Naive thymus-derived CD4-positive, alpha-beta T cell (primary cell): ENCODE data around the gene MFSD8. TPM values are rescaled to one million over a fixed set of nuclear protein-coding genes. Genes with fewer than 3 reads are reported as not detected.

Experiments used
- polyA plus RNA-seq, 2 donors: library from polyadenylated mRNA; unstranded; fragments of 300-500 nt; fragmentation: Illumina TruSeq; gene quantifications; one replicate each; pipeline ENCODE4 v1.2.3, GENCODE V29; 2021
- total RNA-seq, 6 experiments: library from RNA in 5 of 6; stranded (reverse) in 5 of 6; gene quantifications; 1 replicate in 5 of 6; 2 replicates in 1 of 6; pipeline ENCODE4 v1.2.3 and lab custom pipeline; 2021 to 2026

The MFSD8 gene
- total and polyA plus RNA-seq, 7 experiments from 2014 or later: 6.8 to 54.5 (median 20.7) TPM

Other genes starting within 250 kb of the MFSD8 start
- not detected for gene SLC25A31, start 234.8 kb downstream of the MFSD8 start, total RNA-seq
- gene SLC25A31, start 234.8 kb downstream of the MFSD8 start, polyA plus RNA-seq: not detected
- 1 to 10 TPM in 1 of 5 experiments, not detected in 4; 1.1 TPM for gene HSPA4L, start 182.9 kb downstream of the MFSD8 start, total RNA-seq
- not detected for gene HSPA4L, start 182.9 kb downstream of the MFSD8 start, polyA plus RNA-seq
- gene PLK4, start 84.3 kb downstream of the MFSD8 start, total RNA-seq: 10 to 100 TPM in 1 of 5 experiments, 1 to 10 TPM in 4; 3.4 to 34.7 (median 3.9) TPM
- 1 to 10 TPM; 1.3 to 1.9 TPM for gene PLK4, start 84.3 kb downstream of the MFSD8 start, polyA plus RNA-seq
- gene ABHD18, start 233 bp upstream of the MFSD8 start, total RNA-seq: 10 to 100 TPM; 22.4 to 26.6 (median 25.1) TPM
- 10 to 100 TPM in 1 of 2 donors, 1 to 10 TPM in 1; 9.8 to 12.4 TPM for gene ABHD18, start 233 bp upstream of the MFSD8 start, polyA plus RNA-seq
- 10 to 100 TPM in 4 of 5 experiments, 1 to 10 TPM in 1; 9.5 to 18.2 (median 13.7) TPM for gene LARP1B, start 96.1 kb upstream of the MFSD8 start, total RNA-seq
- gene LARP1B, start 96.1 kb upstream of the MFSD8 start, polyA plus RNA-seq: 1 to 10 TPM; 3.9 TPM